ENCODE measurements around the gene RNPEPL1. TPM values are rescaled to one million over a fixed set of nuclear protein-coding genes. Genes with fewer than 3 reads are reported as not detected.

RNPEPL1 gene
- total RNA-seq, 4 donors from 2014 or later: 57.3 to 135 (median 70.2) TPM

GRCh38 chr2:240598311-240598911 is 30.1 kb downstream of the RNPEPL1 start:
- intact Hi-C loops (cut with DNase I): no loop called here
- Histone ChIP-seq H3K36me3 (peaks cover 16 to 81% (median 53%) of the 10 kb centered on the region in 4 donors), H3K9me3 (no peaks in the 10 kb centered on the region), H3K27me3 (no peaks in the 10 kb centered on the region), H3K4me1 (peaks cover 21 to 38% (median 34%) of the 10 kb centered on the region in 4 donors), H3K4me3 (no peak overlapping the region), H3K27ac (replicated peaks in 1 of 4) (no peak overlapping the region)
- DNase-seq (ENCODE audit: extremely low spot score): no peak
- TF ChIP-seq CTCF (IDR thresholded peaks at IDR 0.05): no peak
- WGBS: 84% methylated on average over 9 of the region's 17 CpGs

GRCh38 chr2:240599141-240599583 is 30.9 kb downstream of the RNPEPL1 start:
- Histone ChIP-seq H3K27me3 (no peaks in the 10 kb centered on the region), H3K9me3 (no peaks in the 10 kb centered on the region), H3K4me1 (peaks cover 24 to 32% (median 28%) of the 10 kb centered on the region in 4 donors), H3K27ac (replicated peaks in 1 of 4) (no peak overlapping the region), H3K4me3 (no peak overlapping the region), H3K36me3 (peaks cover 16 to 73% (median 49%) of the 10 kb centered on the region in 4 donors)
- TF ChIP-seq EP300 (IDR thresholded peaks at IDR 0.05) (no peak), POLR2AphosphoS5 (IDR thresholded peaks at IDR 0.05) (no peak), POLR2A (IDR thresholded peaks at IDR 0.05; ENCODE audit: low read depth) (no peak), CTCF (IDR thresholded peaks at IDR 0.05) (no peak)
- 91% methylated on average over 10 of the region's 11 CpGs for WGBS
- intact Hi-C loops (cut with DNase I): no loop called here
- DNase-seq (ENCODE audit: extremely low spot score): no peak

GRCh38 chr2:240600451-240600961 is 32.2 kb downstream of the RNPEPL1 start:
- Histone ChIP-seq H3K27me3 (no peaks in the 10 kb centered on the region), H3K4me3 (no peak overlapping the region), H3K27ac (replicated peaks in 1 of 4) (no peak overlapping the region), H3K9me3 (no peaks in the 10 kb centered on the region), H3K36me3 (peaks cover 16 to 60% (median 43%) of the 10 kb centered on the region in 4 donors), H3K4me1 (peaks cover 14 to 25% (median 21%) of the 10 kb centered on the region in 4 donors)
- intact Hi-C loops (cut with DNase I): no loop called here
- DNase-seq (ENCODE audit: extremely low spot score): no peak
- TF ChIP-seq POLR2AphosphoS5 (IDR thresholded peaks at IDR 0.05) (no peak), POLR2A (IDR thresholded peaks at IDR 0.05; ENCODE audit: low read depth) (no peak), CTCF (IDR thresholded peaks at IDR 0.05) (no peak), EP300 (IDR thresholded peaks at IDR 0.05) (no peak)
- WGBS: 97% methylated on average over 9 of the region's 16 CpGs

- intact Hi-C loops (cut with DNase I): no loop called here
- Histone ChIP-seq H3K9me3 (no peaks in the 10 kb centered on the region), H3K27ac (replicated peaks in 1 of 4) (no peak overlapping the region), H3K4me3 (no peak overlapping the region), H3K4me1 (peaks cover 7 to 18% (median 13%) of the 10 kb centered on the region in 4 donors), H3K36me3 (peaks cover 16 to 52% (median 39%) of the 10 kb centered on the region in 4 donors), H3K27me3 (no peaks in the 10 kb centered on the region)
- DNase-seq (ENCODE audit: extremely low spot score): no peak
- 70% methylated on average over 11 of the region's 20 CpGs for WGBS
- no peak for TF ChIP-seq POLR2A (IDR thresholded peaks at IDR 0.05; ENCODE audit: low read depth)
- TF ChIP-seq POLR2AphosphoS5 (IDR thresholded peaks at IDR 0.05): no peak
- no peak for TF ChIP-seq EP300 (IDR thresholded peaks at IDR 0.05)
- TF ChIP-seq CTCF (IDR thresholded peaks at IDR 0.05): no peak
Observed at GRCh38 chr2:240601061-240601830, 33.0 kb downstream of the RNPEPL1 start.
